ENCODE data around the gene EDIL3.

Gene EDIL3

DNA sequence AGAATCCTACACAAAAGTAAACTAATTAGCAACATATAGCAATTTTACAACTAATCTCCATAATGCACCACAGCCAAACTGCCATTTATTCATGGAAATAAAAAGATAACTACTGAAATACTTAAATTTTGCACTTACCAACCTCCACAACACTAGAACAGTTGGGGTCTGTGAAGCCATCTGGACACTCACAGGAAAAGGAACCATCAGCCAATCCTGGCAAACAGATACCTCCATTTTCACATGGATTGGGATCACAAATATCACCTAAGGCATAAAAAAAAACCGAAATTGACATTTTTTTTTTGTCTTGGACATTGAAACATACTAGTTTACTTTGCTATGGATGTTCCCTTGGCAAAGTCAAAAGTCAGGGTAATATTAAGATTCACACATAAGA lies 130.7 kb downstream of the EDIL3 start:
- Histone ChIP-seq H3K4me2 (ENCODE audit: low read length) (no peak overlapping the region), H3K9me2 (replicated peaks; ENCODE audit: control insufficient read depth, low read length) (no peaks in the 10 kb centered on the region), H4K20me1 (ENCODE audit: control insufficient read depth, insufficient read depth, low read depth, low read length) (no peaks in the 10 kb centered on the region), H3F3A (ENCODE audit: control insufficient read depth, insufficient read depth) (no peaks in the 10 kb centered on the region), H3K79me2 (ENCODE audit: control insufficient read depth, low read length) (no peaks in the 10 kb centered on the region), H3K36me3 (ENCODE audit: control insufficient read depth, low read length) (no peaks in the 10 kb centered on the region), H3K27ac (ENCODE audit: low read depth, low read length) (no peak overlapping the region), H3K4me1 (ENCODE audit: control insufficient read depth, low read length) (no peaks in the 10 kb centered on the region), H3K9me3 (ENCODE audit: control insufficient read depth, insufficient read depth, low read length) (no peaks in the 10 kb centered on the region), H3K4me3 (ENCODE audit: low read length) (no peak overlapping the region), H3K27me3 (ENCODE audit: control insufficient read depth, low read length) (no peaks in the 10 kb centered on the region)
- no peak for TF ChIP-seq EZH2phosphoT487 (IDR thresholded peaks at IDR 0.05; ENCODE audit: borderline replicate concordance, low read length)
- TF ChIP-seq, protein P1, sequence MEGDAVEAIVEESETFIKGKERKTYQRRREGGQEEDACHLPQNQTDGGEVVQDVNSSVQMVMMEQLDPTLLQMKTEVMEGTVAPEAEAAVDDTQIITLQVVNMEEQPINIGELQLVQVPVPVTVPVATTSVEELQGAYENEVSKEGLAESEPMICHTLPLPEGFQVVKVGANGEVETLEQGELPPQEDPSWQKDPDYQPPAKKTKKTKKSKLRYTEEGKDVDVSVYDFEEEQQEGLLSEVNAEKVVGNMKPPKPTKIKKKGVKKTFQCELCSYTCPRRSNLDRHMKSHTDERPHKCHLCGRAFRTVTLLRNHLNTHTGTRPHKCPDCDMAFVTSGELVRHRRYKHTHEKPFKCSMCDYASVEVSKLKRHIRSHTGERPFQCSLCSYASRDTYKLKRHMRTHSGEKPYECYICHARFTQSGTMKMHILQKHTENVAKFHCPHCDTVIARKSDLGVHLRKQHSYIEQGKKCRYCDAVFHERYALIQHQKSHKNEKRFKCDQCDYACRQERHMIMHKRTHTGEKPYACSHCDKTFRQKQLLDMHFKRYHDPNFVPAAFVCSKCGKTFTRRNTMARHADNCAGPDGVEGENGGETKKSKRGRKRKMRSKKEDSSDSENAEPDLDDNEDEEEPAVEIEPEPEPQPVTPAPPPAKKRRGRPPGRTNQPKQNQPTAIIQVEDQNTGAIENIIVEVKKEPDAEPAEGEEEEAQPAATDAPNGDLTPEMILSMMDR (IDR thresholded peaks at IDR 0.05; ENCODE audit: low read depth, low read length, poor library complexity, severe bottlenecking): no peak

DNA sequence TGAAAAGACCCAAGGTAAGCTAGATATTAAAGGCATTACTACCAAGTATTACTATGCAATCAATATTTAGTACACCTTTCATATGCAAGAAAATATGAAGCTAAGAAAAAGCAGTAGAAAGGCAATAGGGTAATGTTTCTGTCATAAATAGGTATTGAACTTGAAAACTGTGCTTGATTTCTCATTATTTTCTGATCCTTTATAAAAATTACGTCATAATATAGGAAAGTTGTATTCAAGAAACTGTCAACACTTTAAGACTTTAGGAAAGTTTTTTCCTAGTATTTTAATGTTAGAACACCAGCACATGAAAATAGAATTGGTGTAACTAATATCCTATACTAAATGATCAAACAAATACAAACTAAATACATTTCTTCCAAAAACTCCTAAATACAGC lies 133.2 kb downstream of the EDIL3 start:
- no peaks in the 10 kb centered on the region for H3K27me3 ChIP-seq (ENCODE audit: control insufficient read depth, low read length)
- H3K9me3 ChIP-seq (ENCODE audit: control insufficient read depth, insufficient read depth, low read length): no peaks in the 10 kb centered on the region
- no peak overlapping the region for H3K4me2 ChIP-seq (ENCODE audit: low read length)
- H3K27ac ChIP-seq (ENCODE audit: low read depth, low read length): no peak overlapping the region
- H3F3A ChIP-seq (ENCODE audit: control insufficient read depth, insufficient read depth): no peaks in the 10 kb centered on the region
- H4K20me1 ChIP-seq (ENCODE audit: control insufficient read depth, insufficient read depth, low read depth, low read length): no peaks in the 10 kb centered on the region
- TF ChIP-seq, protein P1 (IDR thresholded peaks at IDR 0.05; ENCODE audit: low read depth, low read length, poor library complexity, severe bottlenecking): no peak
- TF ChIP-seq EZH2phosphoT487 (IDR thresholded peaks at IDR 0.05; ENCODE audit: borderline replicate concordance, low read length): no peak
- no peak overlapping the region for H3K4me3 ChIP-seq (ENCODE audit: low read length)
- H3K79me2 ChIP-seq (ENCODE audit: control insufficient read depth, low read length): no peaks in the 10 kb centered on the region
- H3K9me2 ChIP-seq (replicated peaks; ENCODE audit: control insufficient read depth, low read length): no peaks in the 10 kb centered on the region
- no peaks in the 10 kb centered on the region for H3K4me1 ChIP-seq (ENCODE audit: control insufficient read depth, low read length)
- H3K36me3 ChIP-seq (ENCODE audit: control insufficient read depth, low read length): no peaks in the 10 kb centered on the region

DNA sequence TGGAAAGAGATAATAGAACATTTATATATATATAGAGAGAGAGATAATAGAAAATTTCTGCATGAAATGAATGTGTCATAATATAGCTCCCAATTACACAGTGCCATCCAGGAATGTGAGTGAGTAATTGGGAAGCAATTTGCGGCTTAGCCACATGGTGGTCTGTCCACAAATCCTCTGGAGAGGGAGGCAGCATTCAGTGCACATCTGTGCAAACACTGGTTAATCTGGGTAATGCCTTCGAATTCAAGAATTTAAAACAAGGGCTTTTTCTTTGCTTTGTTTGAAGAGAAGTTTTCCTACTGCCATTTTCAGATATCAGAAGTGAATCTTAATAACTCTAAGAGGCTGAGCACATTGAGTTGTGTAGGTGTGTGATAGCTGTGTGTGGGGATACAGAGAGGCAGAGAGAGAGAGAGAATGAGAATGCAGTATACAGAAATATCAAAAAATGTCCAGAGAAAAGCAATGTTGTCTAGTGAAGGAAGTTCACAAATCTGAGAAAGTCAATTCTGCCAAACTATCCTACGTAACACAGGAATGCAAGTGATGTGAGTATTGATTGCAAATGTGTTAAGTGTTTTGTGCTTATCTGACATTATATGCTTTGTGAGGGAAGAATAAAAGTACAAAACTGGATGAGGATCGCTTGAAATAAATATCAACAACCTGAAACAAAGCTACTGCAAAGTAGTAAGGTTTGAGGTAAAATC lies 134.6 kb downstream of the EDIL3 start:
- Histone ChIP-seq H3F3A (ENCODE audit: control insufficient read depth, insufficient read depth) (no peaks in the 10 kb centered on the region), H3K4me1 (ENCODE audit: control insufficient read depth, low read length) (no peaks in the 10 kb centered on the region), H3K79me2 (ENCODE audit: control insufficient read depth, low read length) (no peaks in the 10 kb centered on the region), H4K20me1 (ENCODE audit: control insufficient read depth, insufficient read depth, low read depth, low read length) (no peaks in the 10 kb centered on the region), H3K9me3 (ENCODE audit: control insufficient read depth, insufficient read depth, low read length) (no peaks in the 10 kb centered on the region), H3K27me3 (ENCODE audit: control insufficient read depth, low read length) (no peaks in the 10 kb centered on the region), H3K4me2 (ENCODE audit: low read length) (no peak overlapping the region), H3K9me2 (replicated peaks; ENCODE audit: control insufficient read depth, low read length) (no peaks in the 10 kb centered on the region), H3K4me3 (ENCODE audit: low read length) (no peak overlapping the region), H3K36me3 (ENCODE audit: control insufficient read depth, low read length) (no peaks in the 10 kb centered on the region), H3K27ac (ENCODE audit: low read depth, low read length) (no peak overlapping the region)
- TF ChIP-seq, protein P1 (IDR thresholded peaks at IDR 0.05; ENCODE audit: low read depth, low read length, poor library complexity, severe bottlenecking): no peak
- TF ChIP-seq EZH2phosphoT487 (IDR thresholded peaks at IDR 0.05; ENCODE audit: borderline replicate concordance, low read length): no peak

Data from DOHH2 (cell line).